ENCODE results near the gene CDH13. TPM values are rescaled to one million over a fixed set of nuclear protein-coding genes. Genes with fewer than 3 reads are reported as not detected.

The CDH13 gene
- total RNA-seq, 2 experiments from 2014 or later, result not detected

- H3K79me2 ChIP-seq (ENCODE audit: insufficient read depth, low read depth, low read length), result no peaks in the 10 kb centered on the region
- no peak overlapping the region for H3K4me3 ChIP-seq (ENCODE audit: low read depth, low read length, poor library complexity, severe bottlenecking)
- no peaks in the 10 kb centered on the region for H3K9me3 ChIP-seq (ENCODE audit: low read length)
- ChIA-PET CTCF (ENCODE audit: unreplicated experiment) (no interaction called here), POLR2A (no interaction called here)
- intact Hi-C loops (cut with micrococcal nuclease; ENCODE audit: unreplicated experiment), result no loop called here
- no peak overlapping the region for H2AFZ ChIP-seq (ENCODE audit: low read length)
- no peak for DNase-seq (ENCODE audit: low spot score)
- H3K9me2 ChIP-seq (ENCODE audit: insufficient read depth, low read length), result no peaks in the 10 kb centered on the region
- H3K36me3 ChIP-seq (ENCODE audit: insufficient read depth, low read length), result no peaks in the 10 kb centered on the region
- no peak for TF ChIP-seq EZH2phosphoT487 (IDR thresholded peaks at IDR 0.05; ENCODE audit: borderline replicate concordance, low read depth, low read length)
- TF ChIP-seq CTCF (conservative IDR thresholded peaks at IDR 0.05; ENCODE audit: low read length), result no peak
- H3K4me2 ChIP-seq (ENCODE audit: low read length), result no peak overlapping the region
- no peaks in the 10 kb centered on the region for H4K20me1 ChIP-seq (ENCODE audit: insufficient read depth, low read length)
- no TSS peak for BruUV-seq (replicated peaks)
- no peak overlapping the region for H3K27ac ChIP-seq (ENCODE audit: low read depth, low read length, poor library complexity, severe bottlenecking)
- H3K4me1 ChIP-seq (ENCODE audit: insufficient read depth, low read length, poor library complexity, severe bottlenecking), result no peaks in the 10 kb centered on the region
Measured at GRCh38 chr16:83599789-83600462, 973.2 kb downstream of the CDH13 start.

GRCh38 chr16:83602761-83603722 lies 976.3 kb downstream of the CDH13 start:
- CTCF ChIA-PET (ENCODE audit: unreplicated experiment), result no interaction called here
- TF ChIP-seq EZH2phosphoT487 (IDR thresholded peaks at IDR 0.05; ENCODE audit: borderline replicate concordance, low read depth, low read length), result no peak
- no peak for TF ChIP-seq CTCF (conservative IDR thresholded peaks at IDR 0.05; ENCODE audit: low read length)
- Histone ChIP-seq H3K9me2 (ENCODE audit: insufficient read depth, low read length) (no peaks in the 10 kb centered on the region), H3K79me2 (ENCODE audit: insufficient read depth, low read depth, low read length) (no peaks in the 10 kb centered on the region), H4K20me1 (ENCODE audit: insufficient read depth, low read length) (no peaks in the 10 kb centered on the region), H3K4me2 (ENCODE audit: low read length) (no peak overlapping the region), H2AFZ (ENCODE audit: low read length) (no peak overlapping the region), H3K9me3 (ENCODE audit: low read length) (no peaks in the 10 kb centered on the region), H3K4me3 (ENCODE audit: low read depth, low read length, poor library complexity, severe bottlenecking) (no peak overlapping the region), H3K4me1 (ENCODE audit: insufficient read depth, low read length, poor library complexity, severe bottlenecking) (no peaks in the 10 kb centered on the region), H3K27ac (ENCODE audit: low read depth, low read length, poor library complexity, severe bottlenecking) (no peak overlapping the region), H3K36me3 (ENCODE audit: insufficient read depth, low read length) (no peaks in the 10 kb centered on the region)
- intact Hi-C loops (cut with micrococcal nuclease; ENCODE audit: unreplicated experiment), result no loop called here
- no peak for DNase-seq (ENCODE audit: low spot score)
- no TSS peak for BruUV-seq (replicated peaks)
- POLR2A ChIA-PET, result no interaction called here

Data from OCI-LY7 (cell line).